ENCODE data around the gene RPL10A.

Gene RPL10A

DNA sequence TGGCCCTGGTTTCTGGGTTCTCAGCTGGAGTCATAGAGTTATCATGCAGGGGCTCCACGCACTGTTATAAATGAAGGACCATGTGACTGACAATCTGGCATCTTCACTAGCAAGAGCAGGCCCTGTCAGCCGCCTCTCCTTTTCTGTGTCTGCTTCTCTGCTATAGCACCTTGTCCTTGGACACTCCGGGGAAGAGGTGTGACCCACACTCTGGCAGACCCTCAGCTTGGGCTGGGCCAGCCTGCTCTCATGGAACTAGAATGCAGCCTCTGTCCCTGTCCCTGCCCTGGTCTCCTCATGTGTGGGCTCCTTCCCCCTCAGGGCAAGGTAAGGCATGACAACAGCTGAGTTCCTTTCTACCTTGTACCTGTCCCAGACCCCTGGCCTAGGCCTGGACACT is 27.0 kb upstream of the RPL10A start:
- Histone ChIP-seq H3K9ac (ENCODE audit: low read depth, low read length) (no peak overlapping the region), H3K9me3 (ENCODE audit: insufficient read depth, low read length, severe bottlenecking) (no peaks in the 10 kb centered on the region), H4K20me1 (ENCODE audit: insufficient read depth, low read length) (no peaks in the 10 kb centered on the region), H3K4me2 (ENCODE audit: insufficient read depth, low read length) (no peak overlapping the region), H2AFZ (ENCODE audit: low read depth, low read length) (no peak overlapping the region), H3K27me3 (ENCODE audit: insufficient read depth, low read length, poor library complexity) (no peaks in the 10 kb centered on the region), H3K4me1 (ENCODE audit: insufficient read depth, low read length) (peaks cover 4% of the 10 kb centered on the region; the same call in 1 of the 2 replicates), H3K4me3 (ENCODE audit: low read depth in 1 of 2, low read length in 2 of 2) (no peak overlapping the region), H3K36me3 (ENCODE audit: insufficient read depth, low read length) (no peaks in the 10 kb centered on the region), H3K27ac (ENCODE audit: low read length) (no peak overlapping the region), H3K79me2 (ENCODE audit: insufficient read depth, low read length) (no peaks in the 10 kb centered on the region)
- ATAC-seq (ENCODE audit: insufficient read depth, low read depth) (no peak), DNase-seq (no peak)
- TF ChIP-seq, protein P1, sequence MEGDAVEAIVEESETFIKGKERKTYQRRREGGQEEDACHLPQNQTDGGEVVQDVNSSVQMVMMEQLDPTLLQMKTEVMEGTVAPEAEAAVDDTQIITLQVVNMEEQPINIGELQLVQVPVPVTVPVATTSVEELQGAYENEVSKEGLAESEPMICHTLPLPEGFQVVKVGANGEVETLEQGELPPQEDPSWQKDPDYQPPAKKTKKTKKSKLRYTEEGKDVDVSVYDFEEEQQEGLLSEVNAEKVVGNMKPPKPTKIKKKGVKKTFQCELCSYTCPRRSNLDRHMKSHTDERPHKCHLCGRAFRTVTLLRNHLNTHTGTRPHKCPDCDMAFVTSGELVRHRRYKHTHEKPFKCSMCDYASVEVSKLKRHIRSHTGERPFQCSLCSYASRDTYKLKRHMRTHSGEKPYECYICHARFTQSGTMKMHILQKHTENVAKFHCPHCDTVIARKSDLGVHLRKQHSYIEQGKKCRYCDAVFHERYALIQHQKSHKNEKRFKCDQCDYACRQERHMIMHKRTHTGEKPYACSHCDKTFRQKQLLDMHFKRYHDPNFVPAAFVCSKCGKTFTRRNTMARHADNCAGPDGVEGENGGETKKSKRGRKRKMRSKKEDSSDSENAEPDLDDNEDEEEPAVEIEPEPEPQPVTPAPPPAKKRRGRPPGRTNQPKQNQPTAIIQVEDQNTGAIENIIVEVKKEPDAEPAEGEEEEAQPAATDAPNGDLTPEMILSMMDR (IDR thresholded peaks at IDR 0.05; ENCODE audit: borderline replicate concordance, extremely low read depth, low read length, poor library complexity, severe bottlenecking): no peak
- no peak for TF ChIP-seq EZH2 (IDR thresholded peaks at IDR 0.05; ENCODE audit: borderline replicate concordance, low read depth, low read length, severe bottlenecking)

DNA sequence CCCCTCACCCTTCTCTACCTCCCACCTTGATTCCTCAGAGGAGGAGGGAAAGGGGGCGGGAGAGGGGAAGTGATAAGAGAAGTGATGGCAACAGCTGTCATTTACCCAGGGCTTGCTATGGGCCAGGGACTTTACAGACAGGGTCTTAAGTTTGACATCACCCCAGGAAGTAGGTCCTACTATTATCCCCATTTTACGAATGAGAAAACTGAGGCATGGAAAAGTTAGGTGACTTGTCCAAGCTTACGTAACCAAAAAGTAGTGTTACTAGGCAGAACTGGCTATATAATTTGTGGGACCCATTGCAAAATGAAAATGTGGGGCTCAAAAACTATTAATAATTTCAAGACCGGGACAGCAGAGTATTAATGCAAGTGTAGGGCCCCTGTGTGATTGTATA is 26.6 kb upstream of the RPL10A start:
- no peak overlapping the region for H2AFZ ChIP-seq (ENCODE audit: low read depth, low read length)
- TF ChIP-seq, protein P1 (IDR thresholded peaks at IDR 0.05; ENCODE audit: borderline replicate concordance, extremely low read depth, low read length, poor library complexity, severe bottlenecking): no peak
- TF ChIP-seq EZH2 (IDR thresholded peaks at IDR 0.05; ENCODE audit: borderline replicate concordance, low read depth, low read length, severe bottlenecking): no peak
- no peaks in the 10 kb centered on the region for H4K20me1 ChIP-seq (ENCODE audit: insufficient read depth, low read length)
- peaks cover 4% of the 10 kb centered on the region; the same call in 1 of the 2 replicates for H3K4me1 ChIP-seq (ENCODE audit: insufficient read depth, low read length)
- H3K4me2 ChIP-seq (ENCODE audit: insufficient read depth, low read length): no peak overlapping the region
- H3K79me2 ChIP-seq (ENCODE audit: insufficient read depth, low read length): no peaks in the 10 kb centered on the region
- ATAC-seq (ENCODE audit: insufficient read depth, low read depth) (no peak), DNase-seq (no peak)
- H3K36me3 ChIP-seq (ENCODE audit: insufficient read depth, low read length): no peaks in the 10 kb centered on the region
- no peaks in the 10 kb centered on the region for H3K27me3 ChIP-seq (ENCODE audit: insufficient read depth, low read length, poor library complexity)
- H3K4me3 ChIP-seq (ENCODE audit: low read depth in 1 of 2, low read length in 2 of 2): no peak overlapping the region
- no peak overlapping the region for H3K27ac ChIP-seq (ENCODE audit: low read length)
- no peak overlapping the region for H3K9ac ChIP-seq (ENCODE audit: low read depth, low read length)
- H3K9me3 ChIP-seq (ENCODE audit: insufficient read depth, low read length, severe bottlenecking): no peaks in the 10 kb centered on the region

DNA sequence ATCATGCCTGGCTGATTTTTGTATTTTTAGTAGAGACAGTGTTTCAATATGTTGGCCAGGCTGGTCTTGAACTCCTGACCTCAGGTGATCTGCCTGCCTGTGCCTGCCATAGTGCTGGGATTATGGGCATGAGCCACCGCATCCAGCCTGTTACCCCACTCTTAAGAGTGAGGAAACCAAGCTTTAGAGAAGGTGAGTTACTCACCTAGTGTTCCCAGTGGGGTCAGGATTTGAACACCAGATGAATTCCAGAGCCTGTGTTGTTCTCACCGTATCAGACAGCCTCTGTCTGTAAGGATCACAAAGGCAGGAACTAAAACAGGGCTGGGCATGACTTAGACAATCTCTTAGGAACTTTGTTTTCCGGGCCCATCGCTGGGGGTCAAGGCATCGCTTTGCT is 25.5 kb upstream of the RPL10A start:
- H3K9ac ChIP-seq (ENCODE audit: low read depth, low read length): no peak overlapping the region
- H3K4me1 ChIP-seq (ENCODE audit: insufficient read depth, low read length): peaks cover 4% of the 10 kb centered on the region; the same call in 1 of the 2 replicates
- H3K27ac ChIP-seq (ENCODE audit: low read length): no peak overlapping the region
- ATAC-seq (ENCODE audit: insufficient read depth, low read depth) (no peak), DNase-seq (no peak)
- no peaks in the 10 kb centered on the region for H3K79me2 ChIP-seq (ENCODE audit: insufficient read depth, low read length)
- no peaks in the 10 kb centered on the region for H3K9me3 ChIP-seq (ENCODE audit: insufficient read depth, low read length, severe bottlenecking)
- TF ChIP-seq, protein P1 (IDR thresholded peaks at IDR 0.05; ENCODE audit: borderline replicate concordance, extremely low read depth, low read length, poor library complexity, severe bottlenecking): no peak
- TF ChIP-seq EZH2 (IDR thresholded peaks at IDR 0.05; ENCODE audit: borderline replicate concordance, low read depth, low read length, severe bottlenecking): no peak
- H3K36me3 ChIP-seq (ENCODE audit: insufficient read depth, low read length): no peaks in the 10 kb centered on the region
- H2AFZ ChIP-seq (ENCODE audit: low read depth, low read length): no peak overlapping the region
- no peaks in the 10 kb centered on the region for H4K20me1 ChIP-seq (ENCODE audit: insufficient read depth, low read length)
- H3K27me3 ChIP-seq (ENCODE audit: insufficient read depth, low read length, poor library complexity): no peaks in the 10 kb centered on the region
- H3K4me3 ChIP-seq (ENCODE audit: low read depth in 1 of 2, low read length in 2 of 2): no peak overlapping the region
- H3K4me2 ChIP-seq (ENCODE audit: insufficient read depth, low read length): no peak overlapping the region
